Activated CD4-positive, alpha-beta memory T cell treated with anti-CD3 and anti-CD28 coated beads for 36 hours (primary cell): ENCODE data around the gene WFDC8. TPM values are rescaled to one million over a fixed set of nuclear protein-coding genes. Genes with fewer than 3 reads are reported as not detected.

Source experiments
- CTCF ChIA-PET: fragments of 350-600 bp; sonication (Branson Sonifier 250); formaldehyde crosslinking; loops from one replicate; lab custom pipeline; 2021; ENCODE audit warnings: antibody characterized with exemption, inconsistent platforms; lab: Charles Lee
- POLR2A ChIA-PET: fragments of 350-600 bp; sonication (Branson Sonifier 250); formaldehyde crosslinking; loops from one replicate; lab custom pipeline; 2021; ENCODE audit warnings: antibody characterized with exemption; lab: Charles Lee
- DNase-seq: peaks from one replicate; pipeline ENCODE4 v3.0.0-alpha.2; 2020
- H3K27ac Mint-ChIP-seq: one replicate; pipeline ENCODE4 v1.8.0; 2021; ENCODE audit warnings: mixed read lengths
- H3K27me3 Mint-ChIP-seq: one replicate; pipeline ENCODE4 v1.8.0; 2021; ENCODE audit warnings: mixed read lengths
- H3K36me3 Mint-ChIP-seq: one replicate; pipeline ENCODE4 v1.8.0; 2021; ENCODE audit warnings: mixed read lengths
- H3K4me1 Mint-ChIP-seq: one replicate; pipeline ENCODE4 v1.8.0; 2021; ENCODE audit warnings: low read depth, mixed read lengths
- H3K4me3 Mint-ChIP-seq: one replicate; pipeline ENCODE4 v1.8.0; 2021; ENCODE audit warnings: mild to moderate bottlenecking, mixed read lengths
- H3K9me3 Mint-ChIP-seq: one replicate; pipeline ENCODE4 v1.8.0; 2021; ENCODE audit warnings: mixed read lengths
- intact Hi-C: fragments of 100-400 bp; cut with micrococcal nuclease; formaldehyde crosslinking; loops from one replicate; pipeline ENCODE4 v1.15.1; 2023
- total RNA-seq, 2 experiments: library from RNA; stranded (reverse); gene quantifications; one replicate each; pipeline ENCODE4 v1.2.3, GENCODE V29; 2021

Gene WFDC8
- total RNA-seq, 2 experiments from 2014 or later: not detected

DNA sequence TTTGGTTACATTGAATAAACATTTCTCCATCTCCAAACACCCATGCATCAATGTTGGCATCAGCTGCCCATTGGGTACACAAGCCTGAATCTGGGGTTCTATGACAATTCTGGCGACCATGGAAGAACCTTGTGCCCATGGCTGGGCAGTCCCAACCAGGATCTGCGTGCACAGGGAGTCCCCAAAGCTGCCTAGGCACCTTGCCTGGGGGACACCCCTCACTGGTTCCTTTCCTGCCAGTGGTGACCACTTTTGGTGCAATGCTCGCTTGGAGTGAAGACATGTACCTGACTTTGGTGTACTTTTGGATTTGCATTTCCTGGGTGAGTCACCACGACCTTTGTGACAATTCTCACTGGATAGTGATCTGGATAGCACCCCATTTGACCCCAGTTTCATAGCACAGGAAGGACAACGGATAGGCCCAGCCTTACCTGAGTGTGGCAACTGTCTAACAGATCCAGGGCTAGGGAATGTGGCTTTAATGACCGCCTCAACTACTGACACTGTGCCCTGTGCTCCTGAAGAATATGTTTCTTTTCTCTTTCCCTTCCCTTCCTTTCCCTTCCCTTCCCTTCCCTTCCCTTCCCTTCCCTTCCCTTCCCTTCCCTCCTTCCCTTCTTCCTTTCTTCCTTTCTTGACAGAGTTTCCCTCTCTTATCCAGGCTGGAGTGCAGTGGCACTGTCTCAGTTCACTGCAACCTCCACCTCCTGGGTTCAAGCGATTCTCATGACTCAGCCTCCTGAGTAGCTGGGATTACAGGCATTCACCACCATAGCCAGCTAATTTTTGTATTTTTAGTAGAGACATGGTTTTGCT, 70.8 kb downstream of the WFDC8 start:
- Mint-ChIP-seq H3K9me3 (no peaks in the 10 kb centered on the region), H3K36me3 (no peaks in the 10 kb centered on the region), H3K27ac (no peak overlapping the region), H3K27me3 (peaks cover 33% of the 10 kb centered on the region), H3K4me1 (peaks cover 10% of the 10 kb centered on the region), H3K4me3 (no peak overlapping the region)
- POLR2A ChIA-PET: no interaction called here
- intact Hi-C loops: no loop called here
- no peak for DNase-seq
- CTCF ChIA-PET: no interaction called here

DNA sequence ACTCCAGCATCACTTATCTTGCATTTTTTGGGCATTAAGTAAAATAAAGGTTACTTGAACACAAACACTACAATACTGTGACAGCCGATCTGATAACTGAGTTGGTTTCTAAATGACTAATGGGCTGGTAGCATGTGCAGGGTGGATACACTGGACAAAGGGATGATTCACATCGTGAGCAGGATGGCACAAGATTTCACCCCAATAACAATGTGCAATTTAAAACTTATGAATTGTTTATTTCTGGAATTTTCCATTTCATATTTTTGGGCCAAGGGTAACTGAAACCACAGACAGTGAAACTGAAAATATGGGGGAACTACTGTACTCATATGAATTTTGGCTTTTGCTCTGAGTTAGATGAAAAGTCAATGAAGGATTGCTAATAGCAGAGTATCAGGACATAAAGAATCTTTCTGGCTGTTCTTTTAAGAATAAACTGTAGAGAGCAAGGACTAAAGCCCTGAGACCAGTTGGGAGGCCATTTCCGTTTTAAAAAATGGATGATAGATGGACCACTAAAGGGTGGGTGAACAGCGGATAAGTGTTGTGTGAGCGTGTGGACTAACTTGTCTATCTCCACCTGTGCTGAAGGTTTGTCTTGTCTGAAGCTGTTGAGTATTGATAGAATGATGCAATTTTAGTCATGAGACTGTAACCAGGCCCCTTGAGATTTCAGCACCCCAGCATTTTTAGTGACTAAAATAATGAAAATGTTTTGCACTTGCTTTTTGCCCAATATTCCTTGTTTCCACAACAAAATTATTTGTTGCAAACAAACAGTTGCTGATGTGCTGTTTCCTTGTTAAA, 71.9 kb downstream of the WFDC8 start:
- H3K27me3 Mint-ChIP-seq: peaks cover 37% of the 10 kb centered on the region
- no peak for DNase-seq
- ChIA-PET POLR2A (no interaction called here), CTCF (no interaction called here)
- H3K4me1 Mint-ChIP-seq: peaks cover 10% of the 10 kb centered on the region
- no peak overlapping the region for H3K4me3 Mint-ChIP-seq
- no peak overlapping the region for H3K27ac Mint-ChIP-seq
- intact Hi-C loops: no loop called here
- H3K36me3 Mint-ChIP-seq: no peaks in the 10 kb centered on the region
- H3K9me3 Mint-ChIP-seq: no peaks in the 10 kb centered on the region

DNA sequence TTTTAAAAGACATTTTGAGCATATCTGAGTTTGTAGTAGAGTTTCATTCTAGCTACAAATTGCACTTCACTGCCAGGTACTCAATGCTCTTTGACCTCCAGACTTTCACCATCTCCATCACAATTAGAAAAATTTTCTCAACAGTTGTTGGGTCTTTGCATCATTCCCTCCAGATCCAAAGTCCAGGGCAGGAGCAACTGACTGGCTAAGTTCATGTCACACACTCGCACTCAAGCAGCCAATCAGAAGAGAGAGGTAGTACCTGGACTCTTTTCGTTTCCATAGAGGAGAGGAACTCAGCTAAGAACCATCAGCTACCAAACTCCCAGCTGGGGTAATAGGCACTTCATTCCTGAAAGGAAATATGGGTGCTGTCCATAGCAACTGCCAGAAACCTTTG, 72.7 kb downstream of the WFDC8 start:
- ChIA-PET CTCF (interaction anchor here (1.1 kb wide), 1 partner anchor 265 kb away, joined by 3 read pairs; no protein-coding TSS in a partner anchor), POLR2A (no interaction called here)
- Mint-ChIP-seq H3K4me1 (peaks cover 10% of the 10 kb centered on the region), H3K4me3 (no peak overlapping the region), H3K27ac (no peak overlapping the region), H3K36me3 (no peaks in the 10 kb centered on the region), H3K27me3 (peaks cover 37% of the 10 kb centered on the region), H3K9me3 (no peaks in the 10 kb centered on the region)
- intact Hi-C loops: no loop called here
- DNase-seq: no peak

DNA sequence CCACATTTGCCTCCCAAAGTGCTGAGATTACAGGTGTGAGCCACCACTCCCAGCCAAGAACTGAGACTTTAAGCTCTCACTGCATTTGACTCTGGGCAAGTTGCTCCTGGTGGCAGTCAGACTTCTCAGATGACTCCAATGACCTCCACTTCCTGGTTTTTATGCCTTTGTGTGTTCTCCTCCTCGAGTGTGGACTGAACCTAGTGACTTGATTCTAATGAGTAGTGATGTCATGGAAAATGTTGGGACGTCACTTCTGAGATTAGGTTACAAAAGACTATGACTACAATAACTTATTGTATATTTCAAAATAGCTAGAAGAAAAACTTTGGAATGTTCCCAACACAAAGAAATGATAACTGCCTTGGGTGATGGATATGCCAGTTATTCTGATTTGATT, 75.7 kb downstream of the WFDC8 start:
- CTCF ChIA-PET: no interaction called here

DNA sequence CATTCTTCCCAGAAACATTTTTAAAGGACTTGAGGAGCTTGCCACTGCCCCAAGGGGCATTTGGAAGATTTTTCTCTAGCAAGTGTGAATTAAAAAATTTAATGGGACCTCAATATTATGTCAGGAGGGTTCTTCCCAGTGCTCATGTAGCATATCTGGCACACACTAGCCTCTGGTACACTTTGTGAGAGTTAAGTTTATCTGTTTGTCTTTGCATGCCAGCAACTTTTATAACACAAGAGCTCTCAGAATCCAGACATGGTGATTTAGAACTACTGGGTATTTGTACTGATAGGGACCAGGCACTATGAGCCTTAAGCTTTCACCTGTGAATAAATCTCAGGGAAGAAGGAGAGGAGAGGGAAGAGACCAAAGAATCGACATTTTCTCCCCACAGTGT, 76.5 kb downstream of the WFDC8 start:
- Mint-ChIP-seq H3K4me1 (peaks cover 8% of the 10 kb centered on the region), H3K36me3 (no peaks in the 10 kb centered on the region), H3K27ac (no peak overlapping the region), H3K4me3 (no peak overlapping the region), H3K27me3 (peaks cover 30% of the 10 kb centered on the region), H3K9me3 (no peaks in the 10 kb centered on the region)
- ChIA-PET CTCF (interaction anchor here (1.2 kb wide), 1 partner anchor 183 kb away, joined by 4 read pairs; no protein-coding TSS in a partner anchor), POLR2A (no interaction called here)
- intact Hi-C loops: no loop called here
- no peak for DNase-seq

More for the DNA sequence above, 75.7 kb downstream of the WFDC8 start:
- POLR2A ChIA-PET: no interaction called here
- no peak overlapping the region for H3K4me3 Mint-ChIP-seq
- H3K27ac Mint-ChIP-seq: no peak overlapping the region
- intact Hi-C loops: no loop called here
- no peaks in the 10 kb centered on the region for H3K9me3 Mint-ChIP-seq
- no peaks in the 10 kb centered on the region for H3K36me3 Mint-ChIP-seq
- H3K27me3 Mint-ChIP-seq: peaks cover 34% of the 10 kb centered on the region
- no peak for DNase-seq
- H3K4me1 Mint-ChIP-seq: peaks cover 10% of the 10 kb centered on the region

Other genes with a start within 250 kb of the WFDC8 start
- 10 to 100 TPM; 67.8 to 69.8 TPM for gene SDC4, start 230.9 kb downstream of the WFDC8 start, total RNA-seq
- 10 to 100 TPM; 19.9 to 24.8 TPM for gene SYS1, start 216.1 kb downstream of the WFDC8 start, total RNA-seq
- gene TP53TG5, start 201.0 kb downstream of the WFDC8 start, total RNA-seq: under 1 TPM; 0.24 to 0.55 TPM
- 10 to 100 TPM; 21.6 to 22.6 TPM for gene DBNDD2, start 171.0 kb downstream of the WFDC8 start, total RNA-seq
- 10 to 100 TPM; 41.5 to 44.4 TPM for gene PIGT, start 163.1 kb downstream of the WFDC8 start, total RNA-seq
- under 1 TPM; 0.38 to 0.92 TPM for gene WFDC2, start 109.5 kb downstream of the WFDC8 start, total RNA-seq
- gene SPINT3, start 63.7 kb downstream of the WFDC8 start, total RNA-seq: not detected
- not detected for gene WFDC6, start 39.8 kb downstream of the WFDC8 start, total RNA-seq
- gene EPPIN, start 31.9 kb downstream of the WFDC8 start, total RNA-seq: not detected
- not detected for gene WFDC10A, start 50.5 kb upstream of the WFDC8 start, total RNA-seq
- not detected for gene WFDC9, start 52.0 kb upstream of the WFDC8 start, total RNA-seq
- not detected for gene WFDC11, start 91.0 kb upstream of the WFDC8 start, total RNA-seq
- gene WFDC13, start 122.8 kb upstream of the WFDC8 start, total RNA-seq: not detected
- not detected for gene WFDC10B, start 125.7 kb upstream of the WFDC8 start, total RNA-seq
- gene SPINT4, start 143.1 kb upstream of the WFDC8 start, total RNA-seq: not detected
- not detected for gene WFDC3, start 212.6 kb upstream of the WFDC8 start, total RNA-seq
- gene DNTTIP1, start 212.7 kb upstream of the WFDC8 start, total RNA-seq: 10 to 100 TPM; 24.9 to 27.0 TPM
- 100 to 1,000 TPM; 192 to 196 TPM for gene UBE2C, start 233.4 kb upstream of the WFDC8 start, total RNA-seq
- gene TNNC2, start 248.0 kb upstream of the WFDC8 start, total RNA-seq: not detected